Measurements from ENCODE around the gene CXCL1. TPM values are rescaled to one million over a fixed set of nuclear protein-coding genes. Genes with fewer than 3 reads are reported as not detected.
A peak's percentile ranks its signal among the peaks of the same experiment; 100 is the strongest.

Gene CXCL1
- polyA plus RNA-seq, 3 donors: 1.7 to 4.4 (median 3.5) TPM

GRCh38 chr4:73822389-73822788 lies 46.8 kb upstream of the CXCL1 start:
- H3K4me1 ChIP-seq (ENCODE audit: control insufficient read depth in 1 of 2, insufficient read depth in 2 of 2, low read length in 2 of 2): peaks cover 7 to 11% of the 10 kb centered on the region in 2 donors
- H3K9me3 Mint-ChIP-seq: peaks cover 0 to 8% (median 5%) of the 10 kb centered on the region in 7 donors
- H3K27ac Mint-ChIP-seq: peak overlapping the region in 1 of 7 donors; percentile 26
- DNase-seq: no peak
- no peak overlapping the region for H3K4me2 ChIP-seq (replicated peaks; ENCODE audit: extremely low read depth, low read length, poor library complexity, severe bottlenecking)
- no peak overlapping the region for H3K9ac ChIP-seq (ENCODE audit: insufficient read depth, low read length, poor library complexity, severe bottlenecking)
- no peak overlapping the region for H3K4me3 ChIP-seq (replicated peaks in 1 of 3; ENCODE audit: low read depth in 2 of 3, low read length in 3 of 3)
- H3K9me3 ChIP-seq (replicated peaks in 1 of 2; ENCODE audit: control insufficient read depth in 1 of 2, insufficient read depth in 1 of 2, low read length in 2 of 2): no peaks in the 10 kb centered on the region
- H3K36me3 ChIP-seq (replicated peaks in 1 of 2; ENCODE audit: control insufficient read depth in 1 of 2, insufficient read depth in 2 of 2, low read length in 2 of 2): no peaks in the 10 kb centered on the region
- H3K27me3 Mint-ChIP-seq (ENCODE audit: low read depth in 3 of 3): no peaks in the 10 kb centered on the region
- no peak for TF ChIP-seq CTCF (IDR thresholded peaks at IDR 0.05)
- H3K4me3 Mint-ChIP-seq: no peak overlapping the region
- H3K79me2 ChIP-seq (ENCODE audit: insufficient read depth, low read length): no peaks in the 10 kb centered on the region
- H3K27me3 ChIP-seq (ENCODE audit: control insufficient read depth in 2 of 2, insufficient read depth in 2 of 2, low read length in 2 of 2): no peaks in the 10 kb centered on the region
- H3K36me3 Mint-ChIP-seq: no peaks in the 10 kb centered on the region
- H2AFZ ChIP-seq (ENCODE audit: insufficient read depth, low read depth, low read length, poor library complexity, severe bottlenecking): no peak overlapping the region
- no peak overlapping the region for H3K27ac ChIP-seq (ENCODE audit: low read depth in 1 of 2, low read length in 2 of 2)
- H3K4me1 Mint-ChIP-seq: peaks cover 24% of the 10 kb centered on the region
- WGBS (ENCODE audit: insufficient coverage): no CpG with 5 or more reads among the region's 3 CpGs
- no peaks in the 10 kb centered on the region for H4K20me1 ChIP-seq (ENCODE audit: insufficient read depth, low read length)
- intact Hi-C loops (cut with micrococcal nuclease): no loop called here

DNA sequence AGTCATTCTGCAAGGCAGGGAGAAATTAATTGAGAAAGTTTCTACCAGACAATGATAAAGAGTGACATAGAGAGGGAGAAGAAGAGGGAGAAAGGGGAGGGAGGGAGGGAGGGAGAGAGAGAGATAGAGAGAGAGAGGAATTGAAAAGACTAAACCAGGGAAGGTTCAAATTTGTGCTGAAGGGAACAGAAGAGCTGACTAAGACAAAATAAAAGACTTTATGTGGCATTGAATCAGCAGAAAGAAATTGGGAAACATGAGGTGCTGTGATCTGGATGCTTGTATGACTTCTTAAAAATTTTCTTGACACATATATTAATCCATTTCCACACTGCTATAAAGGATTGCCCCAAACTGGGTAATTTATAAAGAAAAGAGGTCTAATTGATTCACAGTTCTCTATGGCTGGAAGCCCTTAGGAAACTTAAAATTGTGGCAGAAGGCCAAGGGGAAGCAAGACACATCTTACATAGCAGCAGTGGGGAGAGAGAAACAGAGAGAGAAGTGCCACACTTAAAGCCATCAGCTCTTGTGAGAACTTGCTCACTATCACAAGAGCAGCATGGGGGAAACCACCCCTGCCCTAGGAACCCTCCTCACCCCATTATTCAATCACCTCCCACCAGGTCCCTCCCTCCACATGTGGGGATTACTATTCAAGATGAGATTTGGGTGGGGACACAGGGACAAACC lies 46.2 kb upstream of the CXCL1 start:
- H3K27me3 Mint-ChIP-seq (ENCODE audit: low read depth in 3 of 3): no peaks in the 10 kb centered on the region
- peak overlapping the region in 5 of 7 donors; percentile 21 to 80 (median 70) for H3K27ac Mint-ChIP-seq
- Histone ChIP-seq H3K27me3 (ENCODE audit: control insufficient read depth in 2 of 2, insufficient read depth in 2 of 2, low read length in 2 of 2) (no peaks in the 10 kb centered on the region), H3K4me1 (ENCODE audit: control insufficient read depth in 1 of 2, insufficient read depth in 2 of 2, low read length in 2 of 2) (peaks cover 7 to 11% of the 10 kb centered on the region in 2 donors), H3K9me3 (replicated peaks in 1 of 2; ENCODE audit: control insufficient read depth in 1 of 2, insufficient read depth in 1 of 2, low read length in 2 of 2) (no peaks in the 10 kb centered on the region), H3K27ac (ENCODE audit: low read depth in 1 of 2, low read length in 2 of 2) (peak overlapping the region in 1 of 2 donors; percentile 13), H2AFZ (ENCODE audit: insufficient read depth, low read depth, low read length, poor library complexity, severe bottlenecking) (no peak overlapping the region), H4K20me1 (ENCODE audit: insufficient read depth, low read length) (no peaks in the 10 kb centered on the region), H3K4me3 (replicated peaks in 1 of 3; ENCODE audit: low read depth in 2 of 3, low read length in 3 of 3) (no peak overlapping the region), H3K9ac (ENCODE audit: insufficient read depth, low read length, poor library complexity, severe bottlenecking) (no peak overlapping the region), H3K4me2 (replicated peaks; ENCODE audit: extremely low read depth, low read length, poor library complexity, severe bottlenecking) (no peak overlapping the region), H3K79me2 (ENCODE audit: insufficient read depth, low read length) (no peaks in the 10 kb centered on the region), H3K36me3 (replicated peaks in 1 of 2; ENCODE audit: control insufficient read depth in 1 of 2, insufficient read depth in 2 of 2, low read length in 2 of 2) (no peaks in the 10 kb centered on the region)
- H3K4me1 Mint-ChIP-seq: peaks cover 24% of the 10 kb centered on the region
- intact Hi-C loops (cut with micrococcal nuclease): no loop called here
- TF ChIP-seq CTCF (IDR thresholded peaks at IDR 0.05): no peak
- peak; percentile 47 to 64 (median 50) for DNase-seq
- no peak overlapping the region for H3K4me3 Mint-ChIP-seq
- peaks cover 0 to 2% of the 10 kb centered on the region in 2 donors for H3K36me3 Mint-ChIP-seq
- peaks cover 0 to 14% (median 4%) of the 10 kb centered on the region in 7 donors for H3K9me3 Mint-ChIP-seq
